Activated CD8-positive, alpha-beta T cell treated with anti-CD3 and anti-CD28 coated beads, Interleukin-2, amount 10 ng/mL, durations not matched to agents 7 days and 5 days (primary cell): Measurements from ENCODE around the gene SLC28A1. TPM values are rescaled to one million over a fixed set of nuclear protein-coding genes. Genes with fewer than 3 reads are reported as not detected.

ENCODE experiments used
- ATAC-seq: fragments of 150-1000 bp; cut with Tn5 transposase; one replicate; pipeline ENCODE4 v1.10.0; 2021; ENCODE audit warnings: moderate library complexity
- CTCF ChIA-PET: fragments of 350-600 bp; sonication (Branson Sonifier 250); formaldehyde crosslinking; loops from one replicate; lab custom pipeline; 2021; ENCODE audit warnings: antibody characterized with exemption; lab: Charles Lee
- POLR2A ChIA-PET: fragments of 350-600 bp; sonication (Branson Sonifier 250); formaldehyde crosslinking; loops from one replicate; lab custom pipeline; 2021; ENCODE audit warnings: antibody characterized with exemption; lab: Charles Lee
- DNase-seq: peaks from one replicate; pipeline ENCODE4 v3.0.0-alpha.2; 2020
- H3K27ac Mint-ChIP-seq: one replicate; pipeline ENCODE4 v1.8.0; 2021; ENCODE audit warnings: mild to moderate bottlenecking, mixed read lengths
- H3K27me3 Mint-ChIP-seq: one replicate; pipeline ENCODE4 v1.8.0; 2021; ENCODE audit warnings: low read depth, mixed read lengths
- H3K36me3 Mint-ChIP-seq: one replicate; pipeline ENCODE4 v1.8.0; 2021; ENCODE audit warnings: low read depth, mixed read lengths
- H3K4me1 Mint-ChIP-seq: one replicate; pipeline ENCODE4 v1.8.0; 2021; ENCODE audit warnings: low read depth, mixed read lengths
- H3K4me3 Mint-ChIP-seq: one replicate; pipeline ENCODE4 v1.8.0; 2021; ENCODE audit warnings: mild to moderate bottlenecking, mixed read lengths
- H3K9me3 Mint-ChIP-seq: one replicate; pipeline ENCODE4 v1.8.0; 2022; ENCODE audit warnings: mixed read lengths; ENCODE audit not compliant: insufficient read depth
- total RNA-seq, 2 experiments: library from RNA; stranded (reverse); gene quantifications; one replicate each; pipeline ENCODE4 v1.2.3, GENCODE V29; 2021

Gene SLC28A1
- total RNA-seq, 2 experiments from 2014 or later: not detected

- H3K4me3 Mint-ChIP-seq: no peak overlapping the region
- H3K27ac Mint-ChIP-seq: peak overlapping the region; percentile 28
- ChIA-PET CTCF (no interaction called here), POLR2A (no interaction called here)
- H3K9me3 Mint-ChIP-seq: no peaks in the 10 kb centered on the region
- no peaks in the 10 kb centered on the region for H3K36me3 Mint-ChIP-seq
- no peaks in the 10 kb centered on the region for H3K4me1 Mint-ChIP-seq
- ATAC-seq: no peak
- DNase-seq: no peak
- no peaks in the 10 kb centered on the region for H3K27me3 Mint-ChIP-seq
Measured at GRCh38 chr15:84889313-84889990, 5.0 kb downstream of the SLC28A1 start.

- H3K27ac Mint-ChIP-seq: peak overlapping the region; percentile 28
- CTCF ChIA-PET: no interaction called here
- POLR2A ChIA-PET: no interaction called here
- H3K36me3 Mint-ChIP-seq: no peaks in the 10 kb centered on the region
- H3K27me3 Mint-ChIP-seq: no peaks in the 10 kb centered on the region
- DNase-seq (no peak), ATAC-seq (no peak)
- no peak overlapping the region for H3K4me3 Mint-ChIP-seq
- H3K9me3 Mint-ChIP-seq: no peaks in the 10 kb centered on the region
- no peaks in the 10 kb centered on the region for H3K4me1 Mint-ChIP-seq
Measured at GRCh38 chr15:84889991-84890669, 5.7 kb downstream of the SLC28A1 start.

GRCh38 chr15:84890670-84891162, 6.3 kb downstream of the SLC28A1 start:
- H3K4me1 Mint-ChIP-seq: no peaks in the 10 kb centered on the region
- H3K27ac Mint-ChIP-seq: no peak overlapping the region
- DNase-seq: no peak
- no peak overlapping the region for H3K4me3 Mint-ChIP-seq
- ChIA-PET POLR2A (no interaction called here), CTCF (no interaction called here)
- no peaks in the 10 kb centered on the region for H3K36me3 Mint-ChIP-seq
- H3K27me3 Mint-ChIP-seq: no peaks in the 10 kb centered on the region
- H3K9me3 Mint-ChIP-seq: no peaks in the 10 kb centered on the region
- no peak for ATAC-seq

GRCh38 chr15:84891339-84891738, 6.9 kb downstream of the SLC28A1 start:
- H3K9me3 Mint-ChIP-seq: no peaks in the 10 kb centered on the region

GRCh38 chr15:84892786-84893307, 8.4 kb downstream of the SLC28A1 start:
- POLR2A ChIA-PET: no interaction called here
- CTCF ChIA-PET: no interaction called here
- Mint-ChIP-seq H3K9me3 (no peaks in the 10 kb centered on the region), H3K27ac (no peak overlapping the region), H3K4me3 (no peak overlapping the region), H3K27me3 (peaks cover 3% of the 10 kb centered on the region), H3K36me3 (no peaks in the 10 kb centered on the region), H3K4me1 (no peaks in the 10 kb centered on the region)
- DNase-seq (no peak), ATAC-seq (no peak)

More at GRCh38 chr15:84891339-84891738, 6.9 kb downstream of the SLC28A1 start:
- ChIA-PET CTCF (no interaction called here), POLR2A (no interaction called here)
- DNase-seq (no peak), ATAC-seq (no peak)
- Mint-ChIP-seq H3K36me3 (no peaks in the 10 kb centered on the region), H3K4me3 (no peak overlapping the region), H3K27ac (no peak overlapping the region), H3K4me1 (no peaks in the 10 kb centered on the region), H3K27me3 (no peaks in the 10 kb centered on the region)

GRCh38 chr15:84893607-84894006, 9.1 kb downstream of the SLC28A1 start:
- ATAC-seq (no peak), DNase-seq (no peak)
- POLR2A ChIA-PET: no interaction called here
- Mint-ChIP-seq H3K4me3 (no peak overlapping the region), H3K36me3 (no peaks in the 10 kb centered on the region), H3K9me3 (no peaks in the 10 kb centered on the region), H3K27me3 (peaks cover 3% of the 10 kb centered on the region), H3K27ac (no peak overlapping the region), H3K4me1 (no peaks in the 10 kb centered on the region)
- CTCF ChIA-PET: no interaction called here

- POLR2A ChIA-PET: no interaction called here
- H3K27me3 Mint-ChIP-seq: peaks cover 9% of the 10 kb centered on the region
- no peaks in the 10 kb centered on the region for H3K4me1 Mint-ChIP-seq
- H3K36me3 Mint-ChIP-seq: no peaks in the 10 kb centered on the region
- no peak overlapping the region for H3K4me3 Mint-ChIP-seq
- ATAC-seq (no peak), DNase-seq (no peak)
- no peak overlapping the region for H3K27ac Mint-ChIP-seq
- CTCF ChIA-PET: no interaction called here
- no peaks in the 10 kb centered on the region for H3K9me3 Mint-ChIP-seq
Measured at GRCh38 chr15:84894736-84895425, 10.4 kb downstream of the SLC28A1 start.

GRCh38 chr15:84898761-84899160, 14.3 kb downstream of the SLC28A1 start:
- Mint-ChIP-seq H3K9me3 (no peaks in the 10 kb centered on the region), H3K36me3 (no peaks in the 10 kb centered on the region), H3K27me3 (peaks cover 11% of the 10 kb centered on the region), H3K4me1 (no peaks in the 10 kb centered on the region), H3K27ac (no peak overlapping the region), H3K4me3 (no peak overlapping the region)
- CTCF ChIA-PET: no interaction called here
- DNase-seq (no peak), ATAC-seq (no peak)
- POLR2A ChIA-PET: no interaction called here

GRCh38 chr15:84899750-84900149, 15.3 kb downstream of the SLC28A1 start:
- POLR2A ChIA-PET: no interaction called here
- no peak overlapping the region for H3K4me3 Mint-ChIP-seq
- peaks cover 11% of the 10 kb centered on the region for H3K27me3 Mint-ChIP-seq
- H3K4me1 Mint-ChIP-seq: no peaks in the 10 kb centered on the region
- no peak for ATAC-seq
- H3K27ac Mint-ChIP-seq: no peak overlapping the region
- H3K36me3 Mint-ChIP-seq: no peaks in the 10 kb centered on the region
- DNase-seq: no peak
- CTCF ChIA-PET: no interaction called here
- H3K9me3 Mint-ChIP-seq: no peaks in the 10 kb centered on the region

GRCh38 chr15:84901540-84901939, 17.1 kb downstream of the SLC28A1 start:
- H3K4me3 Mint-ChIP-seq: no peak overlapping the region
- ATAC-seq (no peak), DNase-seq (no peak)
- CTCF ChIA-PET: no interaction called here
- peaks cover 11% of the 10 kb centered on the region for H3K27me3 Mint-ChIP-seq
- no peak overlapping the region for H3K27ac Mint-ChIP-seq
- H3K4me1 Mint-ChIP-seq: no peaks in the 10 kb centered on the region
- POLR2A ChIA-PET: no interaction called here
- H3K36me3 Mint-ChIP-seq: no peaks in the 10 kb centered on the region
- H3K9me3 Mint-ChIP-seq: no peaks in the 10 kb centered on the region

- H3K27ac Mint-ChIP-seq: no peak overlapping the region
Measured at GRCh38 chr15:84903751-84904150, 19.3 kb downstream of the SLC28A1 start.

GRCh38 chr15:84904419-84904818, 20.0 kb downstream of the SLC28A1 start:
- ChIA-PET POLR2A (no interaction called here), CTCF (no interaction called here)
- ATAC-seq: no peak
- Mint-ChIP-seq H3K27me3 (peaks cover 5% of the 10 kb centered on the region), H3K9me3 (no peaks in the 10 kb centered on the region), H3K27ac (no peak overlapping the region), H3K4me3 (no peak overlapping the region), H3K36me3 (no peaks in the 10 kb centered on the region), H3K4me1 (no peaks in the 10 kb centered on the region)
- no peak for DNase-seq

More at GRCh38 chr15:84903751-84904150, 19.3 kb downstream of the SLC28A1 start:
- no peaks in the 10 kb centered on the region for H3K36me3 Mint-ChIP-seq
- H3K27me3 Mint-ChIP-seq: peaks cover 8% of the 10 kb centered on the region
- DNase-seq (no peak), ATAC-seq (no peak)
- no peaks in the 10 kb centered on the region for H3K4me1 Mint-ChIP-seq
- ChIA-PET CTCF (no interaction called here), POLR2A (no interaction called here)
- no peak overlapping the region for H3K4me3 Mint-ChIP-seq
- H3K9me3 Mint-ChIP-seq: no peaks in the 10 kb centered on the region
